ENCODE results near the gene PALMD. TPM values are rescaled to one million over a fixed set of nuclear protein-coding genes. Genes with fewer than 3 reads are reported as not detected.

The PALMD gene
- polyA plus RNA-seq, 1 of the 3 experiments (the other 2 are of a cell fraction), result 1.8 TPM

- ChIA-PET CTCF (interaction anchor here (1.0 kb wide), 1 partner anchor 15 kb away, joined by 3 read pairs; no protein-coding TSS in a partner anchor), POLR2A (no interaction called here)
- peaks cover 3% of the 10 kb centered on the region for H3F3A ChIP-seq (replicated peaks; ENCODE audit: insufficient read depth)
- H4K20me1 ChIP-seq (ENCODE audit: insufficient read depth), result no peaks in the 10 kb centered on the region
- no peak overlapping the region for H3K27ac ChIP-seq (ENCODE audit: low read depth in 2 of 2, low read length in 1 of 2)
- WGBS (ENCODE audit: low lambda C conversion rate), result 82% methylated on average over 3 of the region's 3 CpGs
- H3K9ac ChIP-seq, result no peak overlapping the region
- no peak overlapping the region for H3K4me2 ChIP-seq
- H3K79me2 ChIP-seq (ENCODE audit: insufficient read depth), result no peaks in the 10 kb centered on the region
- H3K9me2 ChIP-seq, result no peaks in the 10 kb centered on the region
- no peaks in the 10 kb centered on the region for H3K9me3 ChIP-seq
- DNase-seq, result no peak
- no peaks in the 10 kb centered on the region; a peak in 2 of 4 replicates for H3K4me1 ChIP-seq (ENCODE audit: control insufficient read depth in 1 of 2, insufficient read depth in 2 of 2, low read depth in 1 of 2, low read length in 1 of 2)
- no peak overlapping the region for H2AFZ ChIP-seq (ENCODE audit: low read depth)
- H3K4me3 ChIP-seq (ENCODE audit: low read depth in 2 of 2, low read length in 1 of 2), result no peak overlapping the region
- no peaks in the 10 kb centered on the region for H3K36me3 ChIP-seq (replicated peaks in 1 of 2; ENCODE audit: control insufficient read depth in 1 of 2, insufficient read depth in 2 of 2, low read length in 1 of 2)
- no peaks in the 10 kb centered on the region for H3K27me3 ChIP-seq (ENCODE audit: insufficient read depth)
- no peak for TF ChIP-seq SMC3 (IDR thresholded peaks at IDR 0.05; ENCODE audit: low read depth, low read length)
These were observed 54.1 kb downstream of the PALMD start for GRCh38 chr1:99700020-99700419.

- no peaks in the 10 kb centered on the region; a peak in 2 of 4 replicates for H3K4me1 ChIP-seq (ENCODE audit: control insufficient read depth in 1 of 2, insufficient read depth in 2 of 2, low read depth in 1 of 2, low read length in 1 of 2)
- H3K4me2 ChIP-seq, result no peak overlapping the region
- CTCF ChIA-PET, result interaction anchor here (1.7 kb wide), 1 partner anchor 221 kb away, joined by 3 read pairs; no protein-coding TSS in a partner anchor
- no peak for TF ChIP-seq RFX5 (IDR thresholded peaks at IDR 0.05; ENCODE audit: low read length)
- no peak for TF ChIP-seq FOSL2 (IDR thresholded peaks at IDR 0.05; ENCODE audit: borderline replicate concordance, low read depth)
- no peak for TF ChIP-seq GABPA (IDR thresholded peaks at IDR 0.05; ENCODE audit: low read depth)
- H4K20me1 ChIP-seq (ENCODE audit: insufficient read depth), result no peaks in the 10 kb centered on the region
- peaks cover 3% of the 10 kb centered on the region for H3F3A ChIP-seq (replicated peaks; ENCODE audit: insufficient read depth)
- no peaks in the 10 kb centered on the region for H3K9me3 ChIP-seq
- POLR2A ChIA-PET, result no interaction called here
- no peak overlapping the region for H2AFZ ChIP-seq (ENCODE audit: low read depth)
- no peak overlapping the region for H3K4me3 ChIP-seq (ENCODE audit: low read depth in 2 of 2, low read length in 1 of 2)
- H3K9ac ChIP-seq, result no peak overlapping the region
- no peaks in the 10 kb centered on the region for H3K9me2 ChIP-seq
- no peaks in the 10 kb centered on the region for H3K79me2 ChIP-seq (ENCODE audit: insufficient read depth)
- no peak overlapping the region for H3K27ac ChIP-seq (ENCODE audit: low read depth in 2 of 2, low read length in 1 of 2)
- no peaks in the 10 kb centered on the region for H3K36me3 ChIP-seq (replicated peaks in 1 of 2; ENCODE audit: control insufficient read depth in 1 of 2, insufficient read depth in 2 of 2, low read length in 1 of 2)
- no peak for DNase-seq
- no peaks in the 10 kb centered on the region for H3K27me3 ChIP-seq (ENCODE audit: insufficient read depth)
These were observed 56.3 kb downstream of the PALMD start for GRCh38 chr1:99702221-99702620.

- no peaks in the 10 kb centered on the region for H4K20me1 ChIP-seq (ENCODE audit: insufficient read depth)
- DNase-seq, result no peak
- H2AFZ ChIP-seq (ENCODE audit: low read depth), result no peak overlapping the region
- no peaks in the 10 kb centered on the region; a peak in 3 of 4 replicates for H3K4me1 ChIP-seq (ENCODE audit: control insufficient read depth in 1 of 2, insufficient read depth in 2 of 2, low read depth in 1 of 2, low read length in 1 of 2)
- H3K4me3 ChIP-seq (ENCODE audit: low read depth in 2 of 2, low read length in 1 of 2), result no peak overlapping the region
- no peak overlapping the region for H3K27ac ChIP-seq (ENCODE audit: low read depth in 2 of 2, low read length in 1 of 2)
- ChIA-PET POLR2A (no interaction called here), CTCF (interaction anchor here (1.1 to 2.2 kb wide), 2 partner anchors 15 to 955 kb away, joined by 3 to 8 read pairs; no protein-coding TSS in a partner anchor)
- H3K36me3 ChIP-seq (replicated peaks in 1 of 2; ENCODE audit: control insufficient read depth in 1 of 2, insufficient read depth in 2 of 2, low read length in 1 of 2), result no peaks in the 10 kb centered on the region
- no peaks in the 10 kb centered on the region for H3K27me3 ChIP-seq (ENCODE audit: insufficient read depth)
- no peak overlapping the region for H3K9ac ChIP-seq
- no peaks in the 10 kb centered on the region for H3K9me3 ChIP-seq
- peaks cover 3% of the 10 kb centered on the region for H3F3A ChIP-seq (replicated peaks; ENCODE audit: insufficient read depth)
- H3K79me2 ChIP-seq (ENCODE audit: insufficient read depth), result no peaks in the 10 kb centered on the region
- WGBS (ENCODE audit: low lambda C conversion rate), result 90% methylated on average over 13 of the region's 17 CpGs
- no peaks in the 10 kb centered on the region for H3K9me2 ChIP-seq
- TF ChIP-seq PBX3 (IDR thresholded peaks at IDR 0.05) (no peak), FOSL2 (IDR thresholded peaks at IDR 0.05; ENCODE audit: borderline replicate concordance, low read depth) (no peak), GATA2 (CRISPR knock-in tag; IDR thresholded peaks at IDR 0.05) (no peak), ZBTB33 (IDR thresholded peaks at IDR 0.05; ENCODE audit: borderline replicate concordance, low read depth) (no peak)
- no peak overlapping the region for H3K4me2 ChIP-seq
These were observed 58.5 kb downstream of the PALMD start for GRCh38 chr1:99704356-99704816.
